DMS53 treated with DMSO at 0.1 percent for 48 hours (cell line): ENCODE data around the gene CDK3.

Experiments used
- DNase-seq: peaks from one replicate; lab custom pipeline; 2025; ENCODE audit not compliant: unreplicated experiment; lab: John Stamatoyannopoulos, UW

CDK3 gene

GRCh38 chr17:76013377-76013932, 12.8 kb downstream of the CDK3 start:
- no peak for DNase-seq

- DNase-seq: peak; percentile 83
Measured at GRCh38 chr17:76014100-76014924, 13.7 kb downstream of the CDK3 start.

- peak; percentile 52 for DNase-seq
Measured at GRCh38 chr17:76014925-76015261, 14.2 kb downstream of the CDK3 start.

- DNase-seq: no peak
Measured at GRCh38 chr17:76017481-76018339, 17.1 kb downstream of the CDK3 start.

- DNase-seq: no peak
Measured at GRCh38 chr17:76018340-76018680, 17.7 kb downstream of the CDK3 start.

GRCh38 chr17:76018801-76019200, 18.1 kb downstream of the CDK3 start:
- no peak for DNase-seq

GRCh38 chr17:76019833-76020467, 19.3 kb downstream of the CDK3 start:
- no peak for DNase-seq

- DNase-seq: no peak
Measured at GRCh38 chr17:76022285-76022684, 21.6 kb downstream of the CDK3 start.

- no peak for DNase-seq
Measured at GRCh38 chr17:76022973-76023899, 22.6 kb downstream of the CDK3 start.

- DNase-seq: no peak
Measured at GRCh38 chr17:76023900-76024237, 23.2 kb downstream of the CDK3 start.

GRCh38 chr17:76024353-76024752, 23.7 kb downstream of the CDK3 start:
- DNase-seq: no peak

GRCh38 chr17:76025294-76025693, 24.6 kb downstream of the CDK3 start:
- no peak for DNase-seq

- no peak for DNase-seq
Measured at GRCh38 chr17:76026714-76027158, 26.1 kb downstream of the CDK3 start.

GRCh38 chr17:76027159-76027839, 26.6 kb downstream of the CDK3 start, which contains the start of gene EVPL:
TSS of gene EVPL (minus strand) at chr17:76027306. CDS start at chr17:76027198, 108 bp downstream.
- peak; percentile 69 for DNase-seq

GRCh38 chr17:76032073-76032779, 31.6 kb downstream of the CDK3 start:
- DNase-seq: no peak

GRCh38 chr17:76032780-76033108, 32.1 kb downstream of the CDK3 start:
- no peak for DNase-seq

- no peak for DNase-seq
Measured at GRCh38 chr17:76033139-76033538, 32.5 kb downstream of the CDK3 start.

GRCh38 chr17:76034428-76035350, 34.0 kb downstream of the CDK3 start:
- DNase-seq: no peak
